MCF 10A (cell line): ENCODE measurements around the gene H2BK1. TPM values are rescaled to one million over a fixed set of nuclear protein-coding genes. Genes with fewer than 3 reads are reported as not detected.

Experiments
- BruUV-seq: library from RNA; stranded (reverse); fragments of 400-500 nt; replicated peaks from 2 replicates; lab custom pipeline; 2021; lab: Mats Ljungman, UMichigan
- CTCF ChIA-PET: fragments of 300-600 bp; sonication (Branson Sonifier 250); formaldehyde crosslinking; extraction: SDS; loops from one replicate; lab custom pipeline; 2021; ENCODE audit warnings: antibody characterized with exemption, inconsistent platforms; lab: Yijun Ruan, JAX
- POLR2A ChIA-PET: fragments of 300-600, 350-650 bp; sonication (Branson Sonifier 250); formaldehyde crosslinking; extraction: SDS; loops from one replicate; lab custom pipeline; 2020; ENCODE audit warnings: antibody characterized with exemption, inconsistent platforms; lab: Yijun Ruan, JAX
- DNase-seq: peaks from one replicate; pipeline ENCODE4 v3.0.0-alpha.2; 2018; ENCODE audit not compliant: unreplicated experiment
- H3K27ac Mint-ChIP-seq: one replicate; pipeline ENCODE4 v1.8.0; 2022; ENCODE audit warnings: mild to moderate bottlenecking, low read depth, mixed read lengths; ENCODE audit not compliant: unreplicated experiment
- H3K27me3 Mint-ChIP-seq: one replicate; pipeline ENCODE4 v1.8.0; 2022; ENCODE audit warnings: mixed read lengths; ENCODE audit not compliant: insufficient read depth, unreplicated experiment
- H3K36me3 Mint-ChIP-seq: one replicate; pipeline ENCODE4 v1.8.0; 2022; ENCODE audit warnings: mild to moderate bottlenecking, moderate library complexity, mixed read lengths; ENCODE audit not compliant: insufficient read depth, unreplicated experiment
- H3K4me1 Mint-ChIP-seq: one replicate; pipeline ENCODE4 v1.8.0; 2022; ENCODE audit warnings: mixed read lengths; ENCODE audit not compliant: insufficient read depth, unreplicated experiment
- H3K4me3 Mint-ChIP-seq: one replicate; pipeline ENCODE4 v1.8.0; 2022; ENCODE audit warnings: mild to moderate bottlenecking, moderate library complexity, mixed read lengths; ENCODE audit not compliant: unreplicated experiment
- H3K9me3 Mint-ChIP-seq: one replicate; pipeline ENCODE4 v1.8.0; 2022; ENCODE audit warnings: mixed read lengths; ENCODE audit not compliant: unreplicated experiment
- CTCF ChIP-seq: fragments of 200-600 bp; IDR thresholded peaks from one replicate; pipeline ENCODE4 v1.8.0; 2022; ENCODE audit warnings: antibody characterized with exemption, mild to moderate bottlenecking; ENCODE audit not compliant: unreplicated experiment
- intact Hi-C: fragments of 100-400 bp; cut with micrococcal nuclease; formaldehyde crosslinking; loops from 2 replicates; pipeline ENCODE4 v1.14.1; 2022
- total RNA-seq: library from RNA; stranded (reverse); gene quantifications from 2 replicates; pipeline ENCODE4 v1.2.3, GENCODE V29; 2022

Gene H2BK1
- total RNA-seq, 1 experiment from 2014 or later, result not detected

- CTCF ChIA-PET, result interaction anchor here (1.5 to 3.5 kb wide), 2 partner anchors 8 to 118 kb away, joined by 4 to 21 read pairs; partner anchors contain the start of gene CHPF2
- H3K4me1 Mint-ChIP-seq, result peaks cover 9% of the 10 kb centered on the region
- H3K27ac Mint-ChIP-seq, result no peak overlapping the region
Observed at GRCh38 chr7:151241755-151242096, 31.4 kb upstream of the H2BK1 start.

DNA sequence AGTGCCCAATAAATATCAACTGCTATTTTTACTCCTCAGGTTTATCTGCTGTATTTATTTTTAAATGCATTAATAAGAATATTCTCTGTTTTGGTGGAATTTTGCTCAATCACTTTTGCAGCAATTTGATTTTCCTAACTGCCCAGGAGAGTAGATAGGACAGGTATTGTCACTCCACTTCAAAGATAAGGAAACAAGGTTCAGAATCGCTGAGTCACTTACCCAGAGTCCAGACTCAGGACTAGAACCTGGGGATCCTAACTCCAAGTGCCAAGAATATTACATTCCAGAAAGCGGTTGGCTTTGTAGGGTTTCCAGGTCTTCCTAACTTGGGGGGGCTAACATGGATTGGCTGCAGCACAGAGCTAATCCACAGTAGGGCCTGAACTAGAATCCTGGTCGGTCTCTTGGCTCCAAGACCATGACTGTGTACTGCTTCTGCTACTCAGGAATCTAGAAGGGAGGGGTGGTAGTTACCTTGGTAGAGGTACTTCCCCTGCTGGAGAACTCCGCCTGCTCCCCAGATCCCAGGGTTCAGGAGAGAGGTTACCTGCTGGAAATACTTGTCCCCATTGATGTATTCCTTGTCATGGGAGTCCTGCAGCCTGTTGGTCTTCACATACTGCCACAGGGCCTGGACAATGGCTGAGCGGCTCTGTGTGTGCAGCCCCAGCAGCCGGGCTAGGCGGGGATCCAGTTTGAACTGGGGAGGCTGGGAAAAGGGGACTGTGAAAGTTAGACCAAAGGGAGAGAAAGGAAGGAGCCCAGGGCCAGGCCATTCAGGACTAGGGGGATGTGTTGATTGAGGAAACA is 30.9 kb upstream of the H2BK1 start:
- H3K4me3 Mint-ChIP-seq, result no peak overlapping the region
- ChIA-PET CTCF (no interaction called here), POLR2A (no interaction called here)
- no peak for TF ChIP-seq CTCF
- H3K4me1 Mint-ChIP-seq, result peaks cover 4% of the 10 kb centered on the region
- H3K36me3 Mint-ChIP-seq, result peaks cover 39% of the 10 kb centered on the region
- H3K27ac Mint-ChIP-seq, result no peak overlapping the region
- no peak for DNase-seq
- no peaks in the 10 kb centered on the region for H3K9me3 Mint-ChIP-seq
- no peaks in the 10 kb centered on the region for H3K27me3 Mint-ChIP-seq
- intact Hi-C loops, result no loop called here
- BruUV-seq, result no TSS peak

More at GRCh38 chr7:151241755-151242096, 31.4 kb upstream of the H2BK1 start:
- no peaks in the 10 kb centered on the region for H3K9me3 Mint-ChIP-seq
- POLR2A ChIA-PET, result interaction anchor here (1.0 kb wide), 1 partner anchor 14 kb away, joined by 3 read pairs; no protein-coding TSS in a partner anchor
- peaks cover 33% of the 10 kb centered on the region for H3K36me3 Mint-ChIP-seq
- BruUV-seq, result no TSS peak
- no peak for DNase-seq
- no peak overlapping the region for H3K4me3 Mint-ChIP-seq
- no peak for TF ChIP-seq CTCF
- no peaks in the 10 kb centered on the region for H3K27me3 Mint-ChIP-seq
- intact Hi-C loops, result no loop called here

- POLR2A ChIA-PET, result interaction anchor here (0.6 kb wide), 1 partner anchor 94 kb away, joined by 3 read pairs; no protein-coding TSS in a partner anchor
- BruUV-seq, result no TSS peak
- H3K4me1 Mint-ChIP-seq, result no peaks in the 10 kb centered on the region
- CTCF ChIA-PET, result no interaction called here
- intact Hi-C loops, result no loop called here
- H3K36me3 Mint-ChIP-seq, result peaks cover 42% of the 10 kb centered on the region
- no peak overlapping the region for H3K27ac Mint-ChIP-seq
- no peak overlapping the region for H3K4me3 Mint-ChIP-seq
- no peak for TF ChIP-seq CTCF
- H3K9me3 Mint-ChIP-seq, result no peaks in the 10 kb centered on the region
- no peak for DNase-seq
- H3K27me3 Mint-ChIP-seq, result no peaks in the 10 kb centered on the region
Observed at GRCh38 chr7:151240536-151240935, 30.2 kb upstream of the H2BK1 start.

DNA sequence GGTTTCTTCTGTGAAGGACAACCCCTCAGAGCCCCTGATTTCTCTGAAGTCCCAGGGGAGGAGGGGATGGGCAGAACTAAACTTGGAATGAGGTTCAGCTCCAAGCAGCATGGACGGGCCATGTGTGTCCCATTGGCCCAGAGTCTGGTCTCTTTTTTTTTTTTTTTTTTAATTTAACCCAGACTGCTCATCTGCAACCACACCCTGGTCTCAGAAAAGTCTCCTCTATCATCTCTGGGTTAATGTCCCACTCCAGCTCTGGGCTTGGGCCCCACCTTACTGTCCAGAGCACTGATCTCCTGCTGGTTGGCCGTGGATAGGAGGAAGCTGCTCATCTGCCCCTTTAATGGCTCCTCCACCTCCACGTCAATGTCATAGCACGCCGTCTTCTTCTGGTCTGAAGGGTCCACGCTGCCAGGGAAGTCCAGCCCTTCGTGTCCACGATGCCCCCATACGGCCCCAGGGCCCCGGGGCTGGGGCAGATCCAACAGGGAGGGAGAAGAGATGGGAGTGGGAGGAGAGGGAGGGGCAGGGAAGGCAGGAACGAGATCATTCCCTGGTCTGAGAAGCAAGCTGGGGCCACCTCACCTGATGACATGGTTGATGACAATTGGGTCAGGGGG is 29.7 kb upstream of the H2BK1 start:
- TF ChIP-seq CTCF, result no peak
- H3K36me3 Mint-ChIP-seq, result peaks cover 47% of the 10 kb centered on the region
- H3K27me3 Mint-ChIP-seq, result no peaks in the 10 kb centered on the region
- ChIA-PET POLR2A (interaction anchor here (0.6 kb wide), 1 partner anchor 93 kb away, joined by 3 read pairs; no protein-coding TSS in a partner anchor), CTCF (interaction anchor here (1.6 kb wide), 1 partner anchor 116 kb away, joined by 3 read pairs; no protein-coding TSS in a partner anchor)
- no peak overlapping the region for H3K27ac Mint-ChIP-seq
- DNase-seq, result no peak
- intact Hi-C loops, result no loop called here
- no peaks in the 10 kb centered on the region for H3K9me3 Mint-ChIP-seq
- no TSS peak for BruUV-seq
- no peak overlapping the region for H3K4me3 Mint-ChIP-seq
- H3K4me1 Mint-ChIP-seq, result no peaks in the 10 kb centered on the region
